GM19372 (cell line): Measurements from ENCODE around the gene A3GALT2.

Experiments used
- ATAC-seq: cut with Tn5 transposase; IDR thresholded peaks from one replicate; pipeline ENCODE4 v1.9.1; 2021; ENCODE audit warnings: mild to moderate bottlenecking, low read depth, moderate library complexity; ENCODE audit not compliant: unreplicated experiment

The A3GALT2 gene

GRCh38 chr1:33320619-33321165 lies at the start of gene A3GALT2:
Gene A3GALT2 (minus strand): TSS chr1:33321098. CDS start chr1:33321098, 0 bp downstream.
- ATAC-seq, result no peak

DNA sequence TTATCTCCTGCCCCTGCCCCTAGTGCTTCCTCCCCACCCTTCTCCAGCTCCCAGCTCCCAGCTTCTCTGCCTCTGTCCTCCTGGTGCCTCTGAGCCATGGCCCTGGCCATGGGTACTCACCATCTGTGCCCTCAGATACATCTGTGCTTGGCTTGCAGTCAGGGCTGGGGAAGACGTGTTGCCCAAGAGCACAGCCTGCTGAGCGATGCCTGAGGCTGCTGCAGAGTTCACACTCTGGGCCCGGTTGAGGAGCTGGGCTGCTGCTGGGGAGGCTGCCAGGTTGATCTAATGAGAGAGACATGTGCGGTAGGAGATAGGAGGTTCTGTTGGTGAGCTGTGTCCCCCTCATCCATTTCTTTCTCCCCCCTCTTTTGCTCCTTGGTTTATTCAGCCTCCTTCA lies 49.4 kb upstream of the A3GALT2 start:
- ATAC-seq, result no peak

- ATAC-seq, result no peak
Observed at GRCh38 chr1:33369764-33370163, 48.9 kb upstream of the A3GALT2 start.

DNA sequence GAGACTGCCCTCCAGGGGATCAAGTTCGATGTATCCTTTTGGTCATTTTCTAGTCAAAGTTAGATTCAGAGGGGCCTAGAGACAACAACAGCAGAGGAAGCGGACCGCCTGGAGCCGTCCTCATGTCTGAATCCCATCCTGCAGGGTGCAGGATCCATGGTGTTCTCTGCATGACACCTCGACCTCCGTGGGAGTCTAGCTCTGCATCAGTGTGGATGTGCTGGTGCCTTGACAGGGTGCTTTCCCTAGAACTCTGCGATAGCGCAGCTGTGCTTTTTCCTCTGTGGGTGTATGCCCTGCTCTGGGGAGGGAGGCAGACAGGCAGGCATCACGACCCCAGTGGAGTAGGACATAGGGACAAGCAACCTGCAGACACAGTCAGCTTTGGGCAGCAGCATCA lies 48.2 kb upstream of the A3GALT2 start:
- no peak for ATAC-seq

- ATAC-seq, result no peak
Observed at GRCh38 chr1:33368431-33368830, 47.5 kb upstream of the A3GALT2 start.

- no peak for ATAC-seq
Observed at GRCh38 chr1:33367485-33368405, 46.8 kb upstream of the A3GALT2 start.

GRCh38 chr1:33366762-33367484 lies 46.0 kb upstream of the A3GALT2 start:
- no peak for ATAC-seq

DNA sequence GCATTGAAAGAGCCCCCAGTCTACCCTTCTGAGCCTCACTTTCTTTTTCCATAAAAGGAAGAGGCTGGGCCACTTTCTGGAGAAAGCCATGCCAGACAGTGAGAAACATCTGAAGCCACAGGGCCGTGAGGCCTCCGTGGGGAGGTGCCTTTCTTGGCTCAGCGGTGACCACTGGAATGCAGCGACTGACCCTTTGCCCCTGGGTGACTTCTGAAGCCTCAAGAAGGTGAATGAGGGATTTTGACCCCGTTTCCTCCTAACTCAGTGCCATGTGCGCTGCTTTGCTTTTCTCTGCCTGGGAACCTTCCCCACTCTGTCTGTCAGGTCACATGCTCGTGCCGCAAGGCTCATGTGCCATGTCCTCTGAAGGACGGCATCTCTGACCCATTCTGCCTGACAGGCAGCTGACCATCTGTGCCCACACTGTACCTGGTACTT lies 44.7 kb upstream of the A3GALT2 start:
- no peak for ATAC-seq

- no peak for ATAC-seq
Observed at GRCh38 chr1:33364565-33364918, 43.6 kb upstream of the A3GALT2 start.

DNA sequence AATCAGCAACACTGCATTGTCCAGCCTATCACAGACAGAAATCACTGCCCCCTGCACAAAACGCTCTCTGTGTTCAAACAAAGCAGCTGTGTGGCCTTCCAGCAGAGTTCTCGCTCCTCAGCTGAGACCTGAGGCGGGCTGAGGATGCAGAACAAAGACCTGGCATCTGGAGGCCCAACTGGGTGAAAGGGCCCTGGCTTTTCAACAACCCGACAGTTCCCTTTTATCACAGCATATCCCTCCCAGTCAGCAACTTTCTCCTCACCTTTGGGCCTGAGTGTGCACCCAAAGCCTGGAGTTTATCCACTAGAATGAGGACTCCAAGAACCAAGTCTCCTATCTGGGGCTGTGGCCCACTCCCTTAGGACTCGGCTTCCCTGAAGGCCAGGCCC lies 42.6 kb upstream of the A3GALT2 start:
- no peak for ATAC-seq

- no peak for ATAC-seq
Observed at GRCh38 chr1:33363021-33363420, 42.1 kb upstream of the A3GALT2 start.

GRCh38 chr1:33361532-33362235 lies 40.8 kb upstream of the A3GALT2 start:
- ATAC-seq, result no peak

DNA sequence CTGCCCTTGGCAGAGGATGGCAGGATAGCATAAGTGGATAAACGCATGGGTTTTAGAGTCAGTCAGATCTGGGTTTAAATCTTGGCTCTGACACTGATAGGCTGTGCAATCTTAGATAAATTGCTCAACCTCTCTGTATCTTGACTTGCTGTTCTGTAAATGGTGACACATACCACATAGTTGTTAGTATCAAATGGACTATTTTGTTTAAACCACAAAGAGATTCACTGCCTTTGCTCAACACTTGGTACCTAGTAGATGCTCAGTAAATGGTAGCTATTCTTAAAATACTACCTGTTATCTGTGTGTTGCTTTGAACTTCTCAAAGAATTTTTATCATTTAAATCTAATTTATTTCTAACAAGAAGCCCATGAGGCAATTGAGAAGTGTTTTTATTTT lies 39.5 kb upstream of the A3GALT2 start:
- no peak for ATAC-seq

- ATAC-seq, result no peak
Observed at GRCh38 chr1:33359931-33360330, 39.0 kb upstream of the A3GALT2 start.

- ATAC-seq, result no peak
Observed at GRCh38 chr1:33358795-33359503, 38.1 kb upstream of the A3GALT2 start.

DNA sequence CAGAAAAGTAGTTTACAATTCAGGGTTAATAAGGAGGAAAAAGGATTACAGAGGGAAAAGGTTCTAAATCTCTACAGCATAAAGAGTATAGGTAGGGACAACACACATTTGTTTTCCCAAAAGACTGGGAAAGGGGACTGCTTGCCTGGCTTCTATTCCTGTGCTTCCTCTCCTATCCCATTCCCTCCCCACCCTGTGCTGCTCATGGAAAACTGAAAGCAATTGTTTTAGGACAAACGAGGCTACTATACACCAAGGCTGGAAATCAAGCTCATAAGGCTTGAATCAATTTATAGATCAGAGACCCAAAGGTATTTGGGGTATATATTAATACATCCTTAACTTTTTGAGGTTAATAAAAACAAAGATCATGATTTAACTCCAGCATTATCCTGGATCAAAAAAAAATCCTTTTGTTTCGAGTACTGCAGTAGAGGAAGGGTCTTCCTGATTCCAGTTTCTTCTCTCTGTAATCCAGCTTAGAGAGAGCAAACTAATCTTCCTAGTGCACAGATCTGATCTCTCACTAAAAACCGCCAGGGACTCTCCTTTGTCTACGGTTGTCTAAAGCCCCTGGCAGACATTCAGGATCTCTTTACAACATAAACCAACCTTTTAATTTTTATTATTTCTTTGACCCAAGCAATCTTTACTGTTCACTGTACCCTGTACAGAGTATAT lies 37.4 kb upstream of the A3GALT2 start:
- no peak for ATAC-seq

- ATAC-seq, result no peak
Observed at GRCh38 chr1:33357099-33357498, 36.2 kb upstream of the A3GALT2 start.

- no peak for ATAC-seq
Observed at GRCh38 chr1:33354707-33355316, 33.9 kb upstream of the A3GALT2 start.

- ATAC-seq, result no peak
Observed at GRCh38 chr1:33353531-33353930, 32.6 kb upstream of the A3GALT2 start.
